Right cardiac atrium (tissue), 5 donors: ENCODE results near the gene MYCL. TPM values are rescaled to one million over a fixed set of nuclear protein-coding genes. Genes with fewer than 3 reads are reported as not detected.

ENCODE experiments used
- ATAC-seq, 2 donors: fragments of 200-7000 bp; cut with Tn5 transposase; one replicate each; pipeline versions ENCODE4 v1.8.0 to v1.9.1; 2020; ENCODE audit warnings: moderate library complexity in 2 of 2, mild to moderate bottlenecking in 1 of 2
- DNase-seq, 3 donors: peaks; one replicate each; pipeline ENCODE4 v3.0.0-alpha.2; 2020
- H3K27ac ChIP-seq: one replicate; pipeline ENCODE4 v1.5.1; 2013; ENCODE audit warnings: mild to moderate bottlenecking, low read length, control low read depth, moderate library complexity
- H3K27me3 ChIP-seq: one replicate; pipeline ENCODE4 v1.6.1; 2013; ENCODE audit not compliant: control insufficient read depth, insufficient read depth
- H3K4me1 ChIP-seq: one replicate; pipeline ENCODE4 v1.6.1; 2013; ENCODE audit warnings: low read length; ENCODE audit not compliant: control insufficient read depth, insufficient read depth
- H3K4me3 ChIP-seq: one replicate; pipeline ENCODE4 v1.5.1; 2013; ENCODE audit warnings: low read length, control low read depth
- H3K9me3 ChIP-seq: one replicate; pipeline ENCODE4 v1.6.1; 2013; ENCODE audit warnings: low read length; ENCODE audit not compliant: control insufficient read depth
- WGBS: extraction: QIAGEN DNeasy Blood & Tissue Kit; methylation state at CpG from one replicate; pipeline ENCODE4 v1.1.7; 2013; 5-methylcytosine and 5-hydroxymethylcytosine counted together
- intact Hi-C, 4 donors: fragments of 100-400 bp; cut with DNase I; formaldehyde crosslinking; loops; one replicate each; pipeline versions ENCODE4 v1.11.0 to v1.14.0; 2022 to 2023
- polyA plus RNA-seq: library from polyadenylated mRNA; stranded (reverse); fragments of 200-250 nt; gene quantifications from one replicate; pipeline ENCODE4 v1.2.3, GENCODE V29; 2013
- total RNA-seq, 4 donors: library from RNA; stranded (reverse); fragmentation: NEBNext Ultra II Directional; extraction: Animal tissue kit (Norgen Biotek cat#: 25700); gene quantifications; one replicate each; pipeline ENCODE4 v1.2.1, GENCODE V29; 2021
- donor health status: healthy with polysubstance abuse.
- donor health status: DM: no; HTN: yes; CAD: no.
- donor health status: DM: no; HTN: no; CAD: no.
- donor health status: DM: no; HTN: yes; CAD: no; lungs with severe emphysema.
- donor health status: DM: yes; HTN: yes; CAD: no.

Gene MYCL
- total and polyA plus RNA-seq, 5 donors: 0.23 to 0.97 (median 0.51) TPM

DNA sequence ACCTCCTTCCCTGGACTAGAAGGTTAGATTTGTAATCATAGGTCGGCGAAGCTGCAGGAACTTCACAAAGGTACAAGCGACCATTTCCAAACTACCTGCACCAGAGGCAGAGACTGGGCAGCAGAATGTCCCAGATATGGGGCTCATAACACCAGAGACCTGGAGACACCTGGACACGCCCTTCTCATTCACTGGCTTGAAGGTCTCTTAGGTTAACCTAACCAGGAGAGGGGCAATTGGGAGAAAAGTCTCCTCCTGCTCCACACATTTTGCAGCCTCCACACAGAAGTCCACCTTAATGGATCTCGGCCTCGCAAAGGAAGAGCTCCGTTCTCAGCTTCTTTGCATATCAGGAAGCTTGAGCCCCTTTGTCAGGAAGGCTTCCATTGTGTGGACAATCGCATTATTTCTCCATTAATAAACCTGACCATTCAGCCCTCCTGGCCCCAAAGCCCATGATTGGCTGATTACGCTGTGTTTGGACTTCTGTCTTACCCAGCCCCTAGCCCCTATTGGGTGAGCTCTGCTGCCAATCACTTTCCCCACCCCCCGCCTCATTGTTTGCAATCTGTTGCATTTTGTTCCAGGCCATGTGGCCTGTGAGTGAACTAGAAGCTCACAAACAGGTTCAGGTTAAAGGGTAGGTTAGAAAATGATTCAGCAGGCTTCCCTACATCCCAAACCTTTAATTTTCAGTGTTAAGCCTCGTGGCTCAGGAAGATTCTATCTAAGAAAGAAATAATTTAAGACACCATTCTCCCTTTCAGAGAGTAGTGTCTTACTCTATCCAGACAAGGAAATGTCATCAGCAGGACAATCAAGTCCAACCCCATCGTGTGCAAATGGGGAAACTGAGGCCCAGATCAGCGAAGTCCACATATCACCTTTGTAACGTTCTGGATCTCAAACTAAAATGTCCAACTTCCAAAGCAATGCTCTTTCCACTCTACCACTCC is 2.8 kb downstream of the MYCL start:
- no peaks in the 10 kb centered on the region for H3K27me3 ChIP-seq
- no peaks in the 10 kb centered on the region for H3K9me3 ChIP-seq
- 58% methylated on average over 14 of the region's 14 CpGs for WGBS
- no peaks in the 10 kb centered on the region for H3K4me1 ChIP-seq
- H3K27ac ChIP-seq: no peak overlapping the region
- ATAC-seq (peak in 1 of 2 donors; percentile 28), DNase-seq (peak in 2 of 3 donors; percentile 16 to 56)
- H3K4me3 ChIP-seq: no peak overlapping the region
- intact Hi-C loops: no loop called here

GRCh38 chr1:39898191-39898590 is 3.5 kb downstream of the MYCL start:
- H3K4me3 ChIP-seq: no peak overlapping the region
- no peaks in the 10 kb centered on the region for H3K4me1 ChIP-seq
- H3K27me3 ChIP-seq: no peaks in the 10 kb centered on the region
- 38% methylated on average over 3 of the region's 3 CpGs for whole genome bisulfite sequencing
- H3K27ac ChIP-seq: no peak overlapping the region
- ATAC-seq (no peak), DNase-seq (no peak)
- intact Hi-C loops: no loop called here
- no peaks in the 10 kb centered on the region for H3K9me3 ChIP-seq

DNA sequence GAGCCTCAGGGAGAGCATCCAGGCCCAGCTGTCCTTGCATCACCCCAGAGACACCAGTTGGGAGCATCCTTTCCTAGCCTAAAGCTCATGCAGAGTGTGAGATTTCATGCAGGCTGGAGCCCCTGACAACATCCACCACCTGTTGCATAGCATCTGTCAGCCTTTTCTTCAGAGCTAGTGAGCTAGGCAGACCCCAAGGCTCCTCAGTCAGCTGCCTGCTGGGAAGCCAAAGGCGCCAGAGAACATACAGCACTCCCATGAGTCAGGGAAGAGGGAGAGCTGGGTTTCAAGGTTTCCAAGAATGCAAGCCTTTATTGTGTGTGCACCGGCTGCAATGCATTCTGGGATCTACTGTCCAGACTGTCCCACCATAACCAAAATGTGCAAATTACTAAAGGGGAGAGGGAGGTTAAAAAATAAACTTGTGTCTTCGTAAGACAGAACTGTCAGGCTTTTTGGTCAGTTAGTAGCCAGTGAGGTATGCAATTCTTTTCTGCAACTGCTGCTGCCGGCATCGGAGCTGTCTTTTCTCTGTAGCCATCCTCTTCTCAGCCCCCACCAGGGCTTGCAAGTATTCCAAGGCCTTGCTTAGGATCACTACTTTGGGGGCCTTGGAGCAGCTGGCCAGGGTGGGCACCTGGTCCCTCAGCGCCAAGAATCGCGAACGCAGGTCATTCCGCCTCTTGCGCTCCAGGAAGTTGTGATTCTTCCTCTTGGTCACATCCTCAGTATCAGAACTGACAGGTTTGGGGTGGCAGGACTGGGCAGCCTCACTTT is 4.6 kb downstream of the MYCL start:
- intact Hi-C loops: no loop called here
- Histone ChIP-seq H3K9me3 (no peaks in the 10 kb centered on the region), H3K4me3 (no peak overlapping the region), H3K27ac (no peak overlapping the region), H3K27me3 (no peaks in the 10 kb centered on the region), H3K4me1 (no peaks in the 10 kb centered on the region)
- DNase-seq: no peak
- 77% methylated on average over 11 of the region's 11 CpGs for WGBS
- no peak for ATAC-seq

DNA sequence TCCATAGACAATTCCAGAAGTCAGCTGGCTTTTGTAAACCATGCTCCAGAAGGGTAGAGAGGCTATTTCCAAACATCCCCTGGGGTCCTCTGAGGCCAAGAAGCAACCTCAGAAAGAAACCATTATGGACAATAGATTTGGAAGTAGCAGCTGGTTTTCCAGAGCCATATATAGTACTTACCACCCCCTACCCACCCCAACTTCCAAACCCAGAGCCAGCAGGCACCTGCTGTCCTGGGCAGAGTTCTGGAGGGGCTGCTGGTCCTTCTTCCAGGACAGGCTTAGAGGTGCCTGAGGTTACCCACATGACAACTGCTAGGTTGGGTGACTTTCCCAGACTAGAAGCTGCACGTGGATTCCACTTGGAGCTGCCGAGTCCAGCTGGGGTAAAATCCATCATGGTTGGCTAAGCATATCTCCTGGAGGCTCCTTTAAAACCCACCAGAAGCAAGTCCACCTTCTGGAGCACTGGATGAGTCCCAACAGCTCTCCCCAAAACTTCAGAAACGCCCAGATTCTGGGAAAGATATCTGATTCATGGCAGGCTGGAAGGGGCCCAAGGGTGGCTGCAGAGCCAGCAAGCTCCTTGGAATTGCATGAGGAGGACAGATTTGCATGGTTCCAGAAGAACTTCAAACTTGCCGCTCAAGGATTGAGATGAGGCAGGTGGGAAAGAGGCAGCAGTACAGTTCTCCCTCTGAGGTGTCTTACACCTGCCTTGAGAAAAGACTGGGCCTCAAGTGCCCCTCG is 5.8 kb downstream of the MYCL start:
- intact Hi-C loops: no loop called here
- WGBS: 86% methylated on average over 5 of the region's 5 CpGs
- H3K27me3 ChIP-seq: no peaks in the 10 kb centered on the region

GRCh38 chr1:39894884-39895495 is 6.7 kb downstream of the MYCL start:
- Histone ChIP-seq H3K27me3 (no peaks in the 10 kb centered on the region), H3K9me3 (no peaks in the 10 kb centered on the region), H3K4me3 (no peak overlapping the region), H3K27ac (no peak overlapping the region), H3K4me1 (peaks cover 2% of the 10 kb centered on the region)
- WGBS: 58% methylated on average over 3 of the region's 3 CpGs
- DNase-seq (no peak), ATAC-seq (no peak)
- intact Hi-C loops: no loop called here

More for the DNA sequence above, 5.8 kb downstream of the MYCL start:
- Histone ChIP-seq H3K27ac (no peak overlapping the region), H3K4me3 (no peak overlapping the region), H3K9me3 (no peaks in the 10 kb centered on the region), H3K4me1 (peaks cover 2% of the 10 kb centered on the region)
- DNase-seq (no peak), ATAC-seq (no peak)

DNA sequence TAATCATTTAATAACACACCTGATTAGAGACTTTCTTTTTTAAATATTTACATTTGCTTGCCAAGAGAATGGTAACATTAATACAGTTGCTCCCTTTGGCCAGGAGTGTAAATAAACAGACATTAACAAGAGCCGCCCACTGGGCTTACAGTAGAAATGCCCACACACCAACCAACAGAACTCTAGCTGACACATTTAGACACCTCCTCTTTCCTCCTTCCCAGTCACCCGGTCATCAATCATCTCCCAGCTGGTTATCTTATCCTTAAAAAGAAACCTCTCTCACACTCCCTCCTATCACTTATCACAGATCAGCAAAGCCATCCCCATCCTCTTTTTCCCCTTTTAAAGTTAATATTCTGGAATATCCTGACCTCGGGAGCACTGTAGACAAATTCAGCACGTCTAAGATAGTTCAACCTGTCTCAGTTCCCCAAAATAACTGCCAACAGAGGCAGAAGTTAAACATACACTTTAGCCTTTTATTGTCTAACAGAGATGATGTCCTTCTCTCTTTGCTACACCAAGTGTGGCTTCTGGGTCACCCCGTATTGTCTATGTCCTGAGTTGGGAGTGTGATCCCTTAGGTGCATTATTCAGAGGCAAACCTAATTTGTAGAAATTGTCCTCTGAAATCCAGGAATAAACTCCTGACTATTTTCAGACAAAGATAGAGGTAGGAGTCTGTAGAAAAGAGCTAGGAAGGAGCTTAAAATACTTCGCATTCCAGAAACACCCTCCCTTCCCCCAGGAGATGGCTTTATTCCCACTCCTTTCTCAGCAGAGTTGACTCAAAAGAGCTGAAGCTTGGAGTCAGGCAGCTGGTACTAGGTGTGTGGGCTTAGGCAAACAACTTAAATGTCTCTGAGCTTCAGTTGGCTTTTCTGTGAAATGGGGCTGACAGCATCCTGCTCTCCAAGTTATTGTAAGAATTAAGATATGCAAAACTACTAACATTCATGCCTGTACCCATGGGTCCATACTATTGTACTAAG is 8.8 kb downstream of the MYCL start:
- DNase-seq: no peak
- no peak overlapping the region for H3K27ac ChIP-seq
- WGBS: 24% methylated on average over 6 of the region's 6 CpGs
- no peaks in the 10 kb centered on the region for H3K27me3 ChIP-seq
- intact Hi-C loops: no loop called here
- ATAC-seq: peak; percentile 34 to 52
- H3K9me3 ChIP-seq: no peaks in the 10 kb centered on the region
- no peak overlapping the region for H3K4me3 ChIP-seq
- peaks cover 2% of the 10 kb centered on the region for H3K4me1 ChIP-seq

- WGBS: 77% methylated on average over 1 of the region's 1 CpG
- Histone ChIP-seq H3K27me3 (no peaks in the 10 kb centered on the region), H3K4me1 (peaks cover 2% of the 10 kb centered on the region), H3K9me3 (no peaks in the 10 kb centered on the region), H3K27ac (no peak overlapping the region), H3K4me3 (no peak overlapping the region)
- ATAC-seq (no peak), DNase-seq (no peak)
- intact Hi-C loops: no loop called here
These were observed 10.8 kb downstream of the MYCL start for GRCh38 chr1:39890880-39891279.

GRCh38 chr1:39890273-39890672 is 11.4 kb downstream of the MYCL start:
- intact Hi-C loops: no loop called here
- H3K9me3 ChIP-seq: no peaks in the 10 kb centered on the region
- no peaks in the 10 kb centered on the region for H3K27me3 ChIP-seq
- no peak overlapping the region for H3K27ac ChIP-seq
- peaks cover 2% of the 10 kb centered on the region for H3K4me1 ChIP-seq
- DNase-seq: no peak
- ATAC-seq: no peak
- no peak overlapping the region for H3K4me3 ChIP-seq

GRCh38 chr1:39886757-39887231 is 14.9 kb downstream of the MYCL start:
- H3K4me3 ChIP-seq: no peak overlapping the region
- intact Hi-C loops: no loop called here
- ATAC-seq (no peak), DNase-seq (no peak)
- H3K27me3 ChIP-seq: no peaks in the 10 kb centered on the region
- 64% methylated on average over 2 of the region's 2 CpGs for WGBS
- H3K9me3 ChIP-seq: no peaks in the 10 kb centered on the region
- no peak overlapping the region for H3K27ac ChIP-seq
- peaks cover 3% of the 10 kb centered on the region for H3K4me1 ChIP-seq
